ENCODE results near the gene UBASH3B.

The UBASH3B gene

DNA sequence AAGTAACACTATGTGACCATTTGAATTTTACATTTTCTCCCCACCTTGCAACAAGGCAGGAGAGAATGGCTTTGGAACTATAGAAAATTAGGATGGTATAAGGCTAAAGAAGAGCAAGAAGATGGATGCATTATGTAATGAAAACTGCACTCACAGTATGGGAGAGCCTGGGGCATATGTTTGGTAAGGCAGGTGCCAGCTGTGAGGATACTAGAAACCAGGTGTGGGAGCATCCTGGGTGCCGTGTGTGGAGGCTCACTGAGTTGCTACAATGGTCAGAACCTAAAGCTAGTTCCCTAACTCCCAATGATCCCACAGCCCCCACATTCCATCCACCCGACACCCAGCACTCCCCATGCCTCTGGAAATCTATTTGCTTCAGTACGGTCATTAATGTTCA, 42.9 kb downstream of the UBASH3B start:
- DNase-seq (ENCODE audit: low spot score): no peak
- H3K27ac ChIP-seq: no peak overlapping the region
- TF ChIP-seq, protein P1, sequence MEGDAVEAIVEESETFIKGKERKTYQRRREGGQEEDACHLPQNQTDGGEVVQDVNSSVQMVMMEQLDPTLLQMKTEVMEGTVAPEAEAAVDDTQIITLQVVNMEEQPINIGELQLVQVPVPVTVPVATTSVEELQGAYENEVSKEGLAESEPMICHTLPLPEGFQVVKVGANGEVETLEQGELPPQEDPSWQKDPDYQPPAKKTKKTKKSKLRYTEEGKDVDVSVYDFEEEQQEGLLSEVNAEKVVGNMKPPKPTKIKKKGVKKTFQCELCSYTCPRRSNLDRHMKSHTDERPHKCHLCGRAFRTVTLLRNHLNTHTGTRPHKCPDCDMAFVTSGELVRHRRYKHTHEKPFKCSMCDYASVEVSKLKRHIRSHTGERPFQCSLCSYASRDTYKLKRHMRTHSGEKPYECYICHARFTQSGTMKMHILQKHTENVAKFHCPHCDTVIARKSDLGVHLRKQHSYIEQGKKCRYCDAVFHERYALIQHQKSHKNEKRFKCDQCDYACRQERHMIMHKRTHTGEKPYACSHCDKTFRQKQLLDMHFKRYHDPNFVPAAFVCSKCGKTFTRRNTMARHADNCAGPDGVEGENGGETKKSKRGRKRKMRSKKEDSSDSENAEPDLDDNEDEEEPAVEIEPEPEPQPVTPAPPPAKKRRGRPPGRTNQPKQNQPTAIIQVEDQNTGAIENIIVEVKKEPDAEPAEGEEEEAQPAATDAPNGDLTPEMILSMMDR (conservative IDR thresholded peaks at IDR 0.05; ENCODE audit: low read depth): no peak
- CTCF ChIA-PET: interaction anchor here (0.7 kb wide), 1 partner anchor 477 kb away, joined by 3 read pairs; no protein-coding TSS in a partner anchor
- POLR2A ChIA-PET (ENCODE audit: low non-redundant PET): no interaction called here

DNA sequence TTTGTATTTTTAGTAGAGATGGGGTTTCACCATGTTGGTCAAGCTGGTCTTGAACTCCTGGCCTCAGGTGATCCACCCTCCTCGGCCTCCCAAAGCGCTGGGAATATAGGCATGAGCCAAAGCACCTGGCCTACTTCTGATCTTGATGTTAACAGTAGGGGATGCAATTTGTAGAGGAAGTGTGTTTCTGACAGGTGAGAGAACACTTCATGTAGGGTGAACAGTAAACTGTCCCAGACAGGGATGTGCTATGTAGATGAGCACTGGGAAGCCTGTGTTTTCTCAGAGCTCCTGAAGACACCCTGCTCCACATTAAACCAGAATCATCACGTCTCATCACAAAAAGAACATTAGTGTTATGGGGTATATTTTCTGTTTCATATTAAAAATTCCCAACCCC, 45.1 kb downstream of the UBASH3B start:
- H3K27ac ChIP-seq: no peak overlapping the region
- TF ChIP-seq, protein P1 (conservative IDR thresholded peaks at IDR 0.05; ENCODE audit: low read depth): no peak
- CTCF ChIA-PET: no interaction called here
- POLR2A ChIA-PET (ENCODE audit: low non-redundant PET): no interaction called here
- DNase-seq (ENCODE audit: low spot score): no peak

DNA sequence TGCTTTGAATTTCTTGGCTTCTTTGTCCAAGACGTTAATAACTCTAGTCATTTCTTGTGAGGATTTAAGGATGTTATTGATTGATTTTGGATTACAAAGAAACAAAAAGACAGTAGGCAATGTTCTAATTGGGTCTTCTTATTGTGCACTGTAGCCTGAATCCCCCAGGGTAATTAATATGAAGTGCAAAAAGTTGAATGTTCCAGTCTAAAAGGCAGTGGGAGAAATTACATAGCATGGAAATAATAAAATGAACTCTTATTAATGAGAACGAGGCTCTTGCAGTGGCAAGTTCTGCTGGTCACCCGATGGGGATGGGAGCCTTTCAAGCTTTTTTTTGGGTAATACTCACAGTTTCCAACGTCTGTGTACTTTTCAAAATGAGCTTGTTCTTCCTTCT, 45.6 kb downstream of the UBASH3B start:
- DNase-seq (ENCODE audit: low spot score): no peak
- CTCF ChIA-PET: no interaction called here
- no peak overlapping the region for H3K27ac ChIP-seq
- POLR2A ChIA-PET (ENCODE audit: low non-redundant PET): no interaction called here
- TF ChIP-seq, protein P1 (conservative IDR thresholded peaks at IDR 0.05; ENCODE audit: low read depth): no peak

DNA sequence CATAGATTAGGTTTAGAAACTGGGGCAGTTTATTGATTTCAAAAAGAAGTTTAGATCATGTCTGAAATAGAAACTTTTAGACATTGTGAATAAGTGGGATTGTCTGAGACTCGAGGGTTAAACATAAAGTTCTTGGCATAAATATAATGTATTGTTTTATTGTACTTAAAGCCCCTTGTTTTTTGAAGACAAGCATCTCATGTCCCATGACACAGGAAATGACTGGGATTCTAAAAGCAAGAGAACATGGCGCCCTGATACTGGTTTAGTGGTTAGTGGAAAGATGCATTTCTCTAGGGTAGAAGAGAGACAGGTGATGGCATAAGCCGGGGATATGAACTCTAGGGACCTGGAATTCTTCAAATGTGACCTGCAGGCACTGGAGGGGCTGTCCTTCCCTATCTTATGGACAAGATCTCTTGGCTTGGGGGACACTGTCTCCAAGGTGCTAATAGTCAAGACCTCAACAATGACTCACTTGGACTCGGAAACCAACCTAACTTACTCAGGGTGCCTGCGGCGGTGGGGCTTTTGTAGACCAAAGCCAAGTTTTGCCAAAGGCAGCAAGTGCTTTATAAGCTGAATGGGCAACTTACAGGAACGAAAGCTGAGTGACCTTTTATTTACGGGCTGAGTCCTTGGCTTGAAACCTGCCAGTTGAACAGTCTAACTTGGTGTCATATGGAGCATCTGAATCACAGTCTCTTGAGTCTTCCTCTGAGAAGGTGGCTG, 48.2 kb downstream of the UBASH3B start:
- TF ChIP-seq, protein P1 (conservative IDR thresholded peaks at IDR 0.05; ENCODE audit: low read depth): no peak
- CTCF ChIA-PET: interaction anchor here (0.5 to 0.6 kb wide), 2 partner anchors 40 to 46 kb away, joined by 3 read pairs; no protein-coding TSS in a partner anchor
- DNase-seq (ENCODE audit: low spot score): no peak
- POLR2A ChIA-PET (ENCODE audit: low non-redundant PET): no interaction called here
- H3K27ac ChIP-seq: no peak overlapping the region

DNA sequence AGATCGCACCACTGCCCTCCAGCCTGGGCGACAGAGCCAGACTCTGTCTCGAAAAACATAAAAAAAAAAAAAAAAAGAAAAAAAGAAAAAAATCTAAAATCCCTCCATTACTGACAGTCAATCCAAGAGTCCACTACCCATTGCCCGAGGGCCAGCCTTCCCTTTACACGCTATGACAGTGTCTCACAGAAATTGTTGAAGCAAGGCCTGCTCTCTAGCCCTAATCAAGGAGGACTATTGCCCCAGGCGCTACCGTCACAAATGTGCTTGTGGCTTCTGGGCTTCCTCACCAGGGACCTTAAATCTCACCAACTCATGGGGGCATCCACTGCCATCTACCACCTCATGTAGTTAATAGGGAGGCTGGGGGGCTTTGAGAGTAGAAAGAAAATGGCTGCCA, 49.9 kb downstream of the UBASH3B start:
- H3K27ac ChIP-seq: no peak overlapping the region
- ChIA-PET CTCF (no interaction called here), POLR2A (ENCODE audit: low non-redundant PET) (no interaction called here)
- TF ChIP-seq, protein P1 (conservative IDR thresholded peaks at IDR 0.05; ENCODE audit: low read depth): no peak
- no peak for DNase-seq (ENCODE audit: low spot score)

DNA sequence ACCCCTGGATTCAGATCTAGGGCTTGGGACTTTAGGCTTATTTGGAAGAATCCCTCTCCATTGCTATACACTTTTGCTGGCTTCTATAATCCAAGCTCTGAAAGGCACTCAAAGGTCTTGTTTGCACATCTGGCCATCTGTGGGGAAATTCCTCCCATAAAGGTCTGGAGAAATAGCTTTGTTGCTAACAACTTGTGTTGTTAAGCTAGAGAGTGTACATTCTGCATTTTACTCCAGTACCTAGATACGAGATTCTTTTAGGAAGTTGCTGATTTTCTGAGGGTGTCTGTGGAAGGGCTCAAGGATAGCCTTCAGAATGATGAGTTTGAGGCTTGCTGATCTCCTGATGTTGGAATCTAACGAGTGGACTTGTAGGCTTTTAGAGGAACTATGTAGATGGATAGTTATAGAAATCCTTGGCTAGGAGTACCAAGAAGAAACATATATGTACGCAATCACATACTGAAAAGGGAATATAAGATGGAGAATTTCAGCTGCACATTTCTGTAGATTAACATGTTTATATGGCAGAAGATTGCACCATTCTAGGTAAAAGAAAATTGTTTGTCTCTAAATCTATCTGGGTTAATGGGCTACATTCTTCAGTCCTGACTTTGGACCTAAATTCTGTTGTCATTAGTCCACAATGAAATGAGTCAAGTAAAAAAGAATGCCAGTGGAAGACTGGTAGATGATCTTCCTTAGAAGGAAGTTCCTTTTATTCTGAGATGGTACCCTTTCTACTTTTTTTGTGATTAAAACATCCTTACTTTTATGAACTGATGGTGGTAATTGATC, 51.0 kb downstream of the UBASH3B start:
- H3K27ac ChIP-seq: no peak overlapping the region
- POLR2A ChIA-PET (ENCODE audit: low non-redundant PET): no interaction called here
- TF ChIP-seq, protein P1 (conservative IDR thresholded peaks at IDR 0.05; ENCODE audit: low read depth): no peak
- no peak for DNase-seq (ENCODE audit: low spot score)
- CTCF ChIA-PET: interaction anchor here (0.6 kb wide), 1 partner anchor 887 kb away, joined by 4 read pairs; no protein-coding TSS in a partner anchor
